GM12878 (cell line): ENCODE measurements around the gene ZNF407. TPM values are rescaled to one million over a fixed set of nuclear protein-coding genes. Genes with fewer than 3 reads are reported as not detected.

Source experiments
- ATAC-seq: fragments of 200-7000 bp; cut with Tn5 transposase; 3 replicates; pipeline ENCODE4 v1.9.1; 2020; ENCODE audit warnings: mild to moderate bottlenecking, moderate library complexity
- BruUV-seq: library from RNA; stranded (reverse); fragments of 400-500 nt; replicated peaks from 2 replicates; lab custom pipeline; 2021; lab: Mats Ljungman, UMichigan
- CTCF ChIA-PET: fragments of 300-600 bp; sonication (Branson Sonifier 250); formaldehyde crosslinking; extraction: SDS; loops from one replicate; lab custom pipeline; 2021; ENCODE audit warnings: inconsistent platforms; lab: Yijun Ruan, JAX
- POLR2A ChIA-PET: fragments of 350-600 bp; formaldehyde crosslinking; extraction: SDS; loops from one replicate; lab custom pipeline; 2021; ENCODE audit warnings: inconsistent platforms; lab: Charles Lee
- RAD21 ChIA-PET: fragments of 300-600 bp; sonication (Branson Sonifier 250); formaldehyde crosslinking; loops from one replicate; lab custom pipeline; 2023; ENCODE audit warnings: antibody characterized with exemption; ENCODE audit not compliant: unreplicated experiment; lab: Charles Lee
- SMC1A ChIA-PET: fragments of 300-600 bp; sonication (Branson Sonifier 250); formaldehyde crosslinking; loops from one replicate; lab custom pipeline; 2023; ENCODE audit not compliant: unreplicated experiment, uncharacterized antibody; lab: Charles Lee
- DNase-seq: peaks from one replicate; pipeline ENCODE4 v3.0.0-alpha.2; 2011; ENCODE audit warnings: low read depth, low spot score
- FAIRE-seq: peaks from 3 replicates; lab custom pipeline; 2011; peaks lifted over from hg19 to GRCh38; lab: Jason Lieb, UNC
- H2AFZ ChIP-seq: 2 replicates; pipeline ENCODE4 v1.6.0; 2011; ENCODE audit warnings: low read depth, low read length, control low read depth; ENCODE audit not compliant: control insufficient read depth
- H3K27ac ChIP-seq: 2 replicates; pipeline ENCODE4 v1.5.1; 2011; ENCODE audit warnings: control low read depth; ENCODE audit not compliant: control insufficient read depth, insufficient read depth
- H3K27me3 ChIP-seq, 2 experiments: replicated peaks in 1 of 2; 2 replicates each; pipeline versions ENCODE4 v1.6.0 to v1.6.1; 2011; ENCODE audit warnings: low read length in 1 of 2; ENCODE audit not compliant: control insufficient read depth in 2 of 2, insufficient read depth in 2 of 2
- H3K36me3 ChIP-seq, 2 experiments: 2 replicates each; pipeline ENCODE4 v1.5.1; 2011; ENCODE audit warnings: low read length in 1 of 2; ENCODE audit not compliant: control insufficient read depth in 2 of 2, insufficient read depth in 2 of 2
- H3K4me1 ChIP-seq: 2 replicates; pipeline ENCODE4 v1.6.1; 2011; ENCODE audit warnings: mild to moderate bottlenecking, low read length, moderate library complexity, mixed read lengths; ENCODE audit not compliant: control insufficient read depth, insufficient read depth
- H3K4me2 ChIP-seq: 2 replicates; pipeline ENCODE4 v1.6.0; 2011; ENCODE audit warnings: control low read depth; ENCODE audit not compliant: control insufficient read depth, insufficient read depth
- H3K4me3 ChIP-seq: fragments of 200-600 bp; sonication (generic); 2 replicates; pipeline ENCODE4 v1.5.1; 2016
- H3K79me2 ChIP-seq: 2 replicates; pipeline ENCODE4 v1.6.0; 2011; ENCODE audit warnings: low read length; ENCODE audit not compliant: control insufficient read depth, insufficient read depth
- H3K9ac ChIP-seq: 2 replicates; pipeline ENCODE4 v1.8.0; 2011; ENCODE audit warnings: low read length, control low read depth, mixed read lengths; ENCODE audit not compliant: control insufficient read depth, insufficient read depth
- H3K9me3 ChIP-seq: replicated peaks from 3 replicates; pipeline ENCODE4 v1.5.1; 2011; ENCODE audit warnings: mild to moderate bottlenecking, low read length; ENCODE audit not compliant: control insufficient read depth, insufficient read depth
- H4K20me1 ChIP-seq: 2 replicates; pipeline ENCODE4 v1.6.0; 2011; ENCODE audit not compliant: control insufficient read depth, insufficient read depth
- BCL3 ChIP-seq: IDR thresholded peaks from 2 replicates; pipeline ENCODE4 v1.6.1; 2011; ENCODE audit warnings: borderline replicate concordance, low read depth, mild to moderate bottlenecking, moderate library complexity, low read length; ENCODE audit not compliant: insufficient read depth, poor library complexity, severe bottlenecking
- BHLHE40 ChIP-seq, 2 experiments: fragments of 450-650 bp in 1 of 2; IDR thresholded peaks; 2 replicates each; pipeline ENCODE4 v1.6.1; 2011 to 2017; ENCODE audit warnings: low read depth in 2 of 2, borderline replicate concordance in 1 of 2, improper control_type of control experiment in 1 of 2, low read length in 1 of 2, mild to moderate bottlenecking in 1 of 2
- CTCF ChIP-seq, 3 experiments: IDR thresholded peaks in 2 of 3; conservative IDR thresholded peaks in 1 of 3; 2 replicates each; pipeline ENCODE4 v1.5.1; 2011; ENCODE audit warnings: low read depth in 3 of 3, low read length in 3 of 3, mild to moderate bottlenecking in 3 of 3, control low read depth in 2 of 3, moderate library complexity in 2 of 3, inconsistent platforms in 1 of 3, mixed read lengths in 1 of 3; ENCODE audit not compliant: control insufficient read depth in 2 of 3, insufficient read depth in 1 of 3; ENCODE audit errors: extremely low read depth in 1 of 3
- IKZF1 ChIP-seq: fragments of 450-650 bp; conservative IDR thresholded peaks from 2 replicates; pipeline ENCODE4 v1.6.1; 2017; ENCODE audit warnings: antibody characterized with exemption, mild to moderate bottlenecking
- IRF4 ChIP-seq: IDR thresholded peaks from 2 replicates; pipeline ENCODE4 v1.6.1; 2011; ENCODE audit warnings: low read depth, low read length
- KLF5 ChIP-seq: fragments of 450-650 bp; IDR thresholded peaks from 2 replicates; pipeline ENCODE4 v1.6.1; 2014; ENCODE audit warnings: mild to moderate bottlenecking; ENCODE audit not compliant: partially characterized antibody
- MTA2 ChIP-seq: fragments of 450-650 bp; IDR thresholded peaks from 2 replicates; pipeline ENCODE4 v1.6.1; 2016; ENCODE audit warnings: low read depth, mild to moderate bottlenecking, moderate library complexity
- PAX8 ChIP-seq: fragments of 450-650 bp; IDR thresholded peaks from 2 replicates; pipeline ENCODE4 v1.6.1; 2017; ENCODE audit warnings: mild to moderate bottlenecking, moderate library complexity
- PBX3 ChIP-seq: IDR thresholded peaks from 2 replicates; pipeline ENCODE4 v1.6.1; 2011; ENCODE audit warnings: mild to moderate bottlenecking, low read depth, low read length, moderate library complexity; ENCODE audit not compliant: insufficient replicate concordance
- RAD21 ChIP-seq: IDR thresholded peaks from 2 replicates; pipeline ENCODE4 v1.6.1; 2011; ENCODE audit warnings: mild to moderate bottlenecking, low read depth, low read length, moderate library complexity; ENCODE audit not compliant: insufficient read depth
- RB1 ChIP-seq: fragments of 450-650 bp; formaldehyde crosslinking; IDR thresholded peaks from 2 replicates; pipeline ENCODE4 v1.6.1; 2017; ENCODE audit warnings: mild to moderate bottlenecking, borderline replicate concordance
- SUZ12 ChIP-seq: fragments of 200-600 bp; sonication (generic); IDR thresholded peaks from one replicate; pipeline ENCODE4 v1.6.1; 2018; ENCODE audit warnings: antibody characterized with exemption, mild to moderate bottlenecking; ENCODE audit not compliant: unreplicated experiment
- TCF3 ChIP-seq: IDR thresholded peaks from 2 replicates; pipeline ENCODE4 v1.6.1; 2012; ENCODE audit warnings: low read depth, mild to moderate bottlenecking, low read length, borderline replicate concordance; ENCODE audit not compliant: insufficient read depth
- ZBTB11 ChIP-seq: fragments of 450-650 bp; formaldehyde crosslinking; IDR thresholded peaks from 2 replicates; pipeline ENCODE4 v1.5.0; 2022; ENCODE audit warnings: mild to moderate bottlenecking, missing genetic modification characterization
- WGBS: methylation state at CpG from one replicate; pipeline ENCODE4 v1.1.6; 2016; ENCODE audit warnings: low lambda C conversion rate; ENCODE audit not compliant: insufficient replicate concordance, insufficient coverage; ENCODE audit errors: missing lambda C conversion rate; 5-methylcytosine and 5-hydroxymethylcytosine counted together
- in situ Hi-C: fragments of 300-500 bp; cut with MboI; formaldehyde crosslinking; loops from 9 replicates; pipeline ENCODE4 v1.14.3; 2018; ENCODE audit warnings: mixed read lengths
- intact Hi-C: fragments of 100-400 bp; cut with micrococcal nuclease; formaldehyde crosslinking; loops from one replicate; pipeline ENCODE4 v1.14.2; 2022; ENCODE audit not compliant: unreplicated experiment
- polyA plus RNA-seq, 11 experiments: library from polyadenylated mRNA; depleted of rRNA in 4 of 11; unstranded in 6 of 11; stranded (reverse) in 5 of 11; fragments of >200 nt; fragmentation: Nextera tagmentation in 4 of 11; fragmentation: Illumina TruSeq in 1 of 11; extraction: Ambion mirVana in 4 of 11; extraction: Trizol in 1 of 11; gene quantifications; 1 replicate in 1 of 11; 2 replicates in 10 of 11; pipeline versions ENCODE4 v1.2.1 to v1.2.3, GENCODE V29; 2011 to 2016; ENCODE audit warnings: inconsistent platforms in 2 of 11, missing spikeins in 2 of 11, low read depth in 1 of 11
- total RNA-seq, 4 experiments: library from RNA; depleted of rRNA in 3 of 4; stranded (reverse); fragments of >200 nt in 3 of 4; fragmentation: Illumina TruSeq in 1 of 4; extraction: Trizol in 1 of 4; gene quantifications; 2 replicates each; pipeline versions ENCODE4 v1.2.1 to v1.2.3, GENCODE V29; 2013 to 2021

Gene ZNF407
- total and polyA plus RNA-seq, 10 of the 15 experiments (the other 5 are each of a cell fraction or from before 2014, with no cell fraction given), result 0.69 to 11.6 (median 5.3) TPM

- intact Hi-C loops (no loop called here), in situ Hi-C loops (no loop called here)
- Histone ChIP-seq H3K27me3 (no peaks in the 10 kb centered on the region), H3K36me3 (no peaks in the 10 kb centered on the region), H3K9me3 (no peaks in the 10 kb centered on the region), H3K9ac (no peak overlapping the region), H2AFZ (no peak overlapping the region), H3K27ac (no peak overlapping the region), H3K4me2 (no peak overlapping the region), H3K4me3 (no peak overlapping the region), H3K4me1 (no peaks in the 10 kb centered on the region), H4K20me1 (no peaks in the 10 kb centered on the region), H3K79me2 (no peaks in the 10 kb centered on the region; the same call in 1 of the 2 replicates)
- DNase-seq (no peak), FAIRE-seq (no peak), ATAC-seq (no peak)
- WGBS, result 86% methylated on average over 24 of the region's 24 CpGs
- BruUV-seq, result no TSS peak
- SMC1A ChIA-PET, result no interaction called here
- CTCF ChIA-PET, result interaction anchor here (1.0 to 1.4 kb wide), 2 partner anchors 29 to 856 kb away, joined by 4 to 5 read pairs; no protein-coding TSS in a partner anchor
- RAD21 ChIA-PET, result no interaction called here
- POLR2A ChIA-PET, result no interaction called here
- TF ChIP-seq PBX3 (peak; percentile 6), RAD21 (peak; percentile 61), MTA2 (no peak), ZBTB11 (CRISPR knock-in tag) (no peak), TCF3 (0 out of 2 replicates have a peak, but pooled peaks have one; percentile 20), RB1 (no peak), IRF4 (no peak), BCL3 (peak; percentile 35), BHLHE40 (IDR thresholded peaks at IDR 0.05; ENCODE audit: borderline replicate concordance in 1 of 2, low read depth in 2 of 2, low read length in 1 of 2) (no peak), SUZ12 (no peak), KLF5 (no peak), IKZF1 (no peak), PAX8 (no peak), CTCF (IDR thresholded peaks at IDR 0.05 in 2 of 3, conservative IDR thresholded peaks at IDR 0.05 in 1 of 3; ENCODE audit: control insufficient read depth in 2 of 3, extremely low read depth in 1 of 3, insufficient read depth in 1 of 3, low read depth in 3 of 3, low read length in 3 of 3) (peak; percentile 2 to 30 (median 27); a peak in 2 of 6 replicates)
Measured at GRCh38 chr18:74623047-74623816, 25.6 kb downstream of the ZNF407 start.
